Natural killer cell (primary cell): ENCODE results near the gene CCN5. TPM values are rescaled to one million over a fixed set of nuclear protein-coding genes. Genes with fewer than 3 reads are reported as not detected.

Experiments used
- ATAC-seq, 3 donors: fragments of 150-1000 bp in 2 of 3; fragments of 200-7000 bp in 1 of 3; cut with Tn5 transposase; 1 replicate in 1 of 3; 2 replicates in 2 of 3; pipeline ENCODE4 v1.10.0; 2021; ENCODE audit warnings: mild to moderate bottlenecking in 2 of 3, moderate library complexity in 2 of 3
- DNase-seq, 2 donors: peaks; one replicate each; pipeline versions ENCODE4 v3.0.0 to v3.0.0-alpha.2; 2013 to 2021; ENCODE audit warnings: mixed read lengths in 1 of 2
- H3K27ac ChIP-seq: one replicate; pipeline ENCODE4 v1.5.1; 2013; ENCODE audit warnings: mild to moderate bottlenecking, low read length
- H3K27me3 ChIP-seq: one replicate; pipeline ENCODE4 v1.6.1; 2013; ENCODE audit warnings: low read length; ENCODE audit not compliant: control insufficient read depth, insufficient read depth
- H3K36me3 ChIP-seq: one replicate; pipeline ENCODE4 v1.6.1; 2013; ENCODE audit warnings: low read length; ENCODE audit not compliant: control insufficient read depth, insufficient read depth
- H3K4me1 ChIP-seq: one replicate; pipeline ENCODE4 v1.6.1; 2013; ENCODE audit warnings: low read length; ENCODE audit not compliant: control insufficient read depth, insufficient read depth
- H3K4me3 ChIP-seq: one replicate; pipeline ENCODE4 v1.5.1; 2013; ENCODE audit warnings: low read length
- H3K9me3 ChIP-seq: one replicate; pipeline ENCODE4 v1.6.1; 2013; ENCODE audit warnings: low read length; ENCODE audit not compliant: control insufficient read depth, insufficient read depth
- H3K27ac Mint-ChIP-seq, 2 donors: one replicate each; pipeline ENCODE4 v1.8.0; 2022; ENCODE audit warnings: mild to moderate bottlenecking in 2 of 2, mixed read lengths in 2 of 2, moderate library complexity in 1 of 2
- H3K27me3 Mint-ChIP-seq, 2 donors: one replicate each; pipeline ENCODE4 v1.8.0; 2022; ENCODE audit warnings: low read depth in 2 of 2, mixed read lengths in 2 of 2
- H3K36me3 Mint-ChIP-seq: one replicate; pipeline ENCODE4 v1.8.0; 2022; ENCODE audit warnings: mixed read lengths
- H3K4me1 Mint-ChIP-seq, 2 donors: one replicate each; pipeline ENCODE4 v1.8.0; 2022; ENCODE audit warnings: mixed read lengths in 2 of 2
- H3K4me3 Mint-ChIP-seq: one replicate; pipeline ENCODE4 v1.8.0; 2022; ENCODE audit warnings: mild to moderate bottlenecking, moderate library complexity, mixed read lengths
- H3K9me3 Mint-ChIP-seq, 2 donors: one replicate each; pipeline ENCODE4 v1.8.0; 2022; ENCODE audit warnings: mixed read lengths in 2 of 2
- CTCF ChIP-seq: fragments of 200-600 bp; IDR thresholded peaks from one replicate; pipeline ENCODE4 v1.8.0; 2022; ENCODE audit warnings: antibody characterized with exemption
- WGBS: methylation state at CpG from one replicate; pipeline ENCODE4 v1.1.7; 2013; ENCODE audit warnings: missing lambda C conversion rate; ENCODE audit not compliant: insufficient coverage; 5-methylcytosine and 5-hydroxymethylcytosine counted together
- intact Hi-C: fragments of 100-400 bp; cut with micrococcal nuclease; formaldehyde crosslinking; loops from one replicate; pipeline ENCODE4 v1.14.2; 2022
- total RNA-seq, 4 donors: library from RNA; stranded (reverse); fragments of 120-200 nt in 1 of 4; gene quantifications; one replicate each; pipeline versions ENCODE4 v1.2.3 to v1.2.4, GENCODE V29; 2013 to 2022

CCN5 gene
- total RNA-seq, 3 donors from 2014 or later (not counting 1 experiment from before 2014, with no cell fraction given), result not detected

GRCh38 chr20:44723798-44724362 is 8.7 kb downstream of the CCN5 start:
- no peak overlapping the region for H3K4me3 Mint-ChIP-seq
- no peaks in the 10 kb centered on the region for H3K36me3 ChIP-seq
- H3K27ac ChIP-seq, result no peak overlapping the region
- peaks cover 0 to 10% of the 10 kb centered on the region in 2 donors for H3K4me1 Mint-ChIP-seq
- ATAC-seq (no peak), DNase-seq (no peak)
- H3K36me3 Mint-ChIP-seq, result no peaks in the 10 kb centered on the region
- intact Hi-C loops, result no loop called here
- 86% methylated on average over 7 of the region's 9 CpGs for WGBS
- H3K9me3 Mint-ChIP-seq, result no peaks in the 10 kb centered on the region
- H3K27me3 ChIP-seq, result no peaks in the 10 kb centered on the region
- no peaks in the 10 kb centered on the region for H3K9me3 ChIP-seq
- H3K27ac Mint-ChIP-seq, result no peak overlapping the region
- H3K27me3 Mint-ChIP-seq, result peaks cover 0 to 10% of the 10 kb centered on the region in 2 donors
- no peak for TF ChIP-seq CTCF
- no peak overlapping the region for H3K4me3 ChIP-seq
- no peaks in the 10 kb centered on the region for H3K4me1 ChIP-seq

GRCh38 chr20:44724423-44725091 is 9.4 kb downstream of the CCN5 start:
- H3K9me3 ChIP-seq, result no peaks in the 10 kb centered on the region
- no peak for TF ChIP-seq CTCF
- Mint-ChIP-seq H3K27me3 (peaks cover 0 to 13% of the 10 kb centered on the region in 2 donors), H3K27ac (no peak overlapping the region), H3K36me3 (no peaks in the 10 kb centered on the region), H3K4me3 (no peak overlapping the region), H3K4me1 (peaks cover 0 to 10% of the 10 kb centered on the region in 2 donors), H3K9me3 (no peaks in the 10 kb centered on the region)
- no peak overlapping the region for H3K27ac ChIP-seq
- H3K4me3 ChIP-seq, result no peak overlapping the region
- H3K27me3 ChIP-seq, result no peaks in the 10 kb centered on the region
- no peaks in the 10 kb centered on the region for H3K36me3 ChIP-seq
- 92% methylated on average over 26 of the region's 26 CpGs for WGBS
- intact Hi-C loops, result no loop called here
- no peaks in the 10 kb centered on the region for H3K4me1 ChIP-seq
- ATAC-seq (no peak), DNase-seq (no peak)

GRCh38 chr20:44725837-44726236 is 10.7 kb downstream of the CCN5 start:
- WGBS, result 83% methylated on average over 4 of the region's 5 CpGs
- Mint-ChIP-seq H3K27me3 (peaks cover 0 to 13% of the 10 kb centered on the region in 2 donors), H3K9me3 (no peaks in the 10 kb centered on the region), H3K4me1 (peaks cover 0 to 2% of the 10 kb centered on the region in 2 donors), H3K36me3 (no peaks in the 10 kb centered on the region), H3K27ac (no peak overlapping the region), H3K4me3 (no peak overlapping the region)
- no peak for ATAC-seq
- no peaks in the 10 kb centered on the region for H3K4me1 ChIP-seq
- no peak overlapping the region for H3K4me3 ChIP-seq
- no peaks in the 10 kb centered on the region for H3K36me3 ChIP-seq
- H3K27me3 ChIP-seq, result no peaks in the 10 kb centered on the region
- no peak for TF ChIP-seq CTCF
- no peak for DNase-seq
- no peaks in the 10 kb centered on the region for H3K9me3 ChIP-seq
- intact Hi-C loops, result no loop called here
- H3K27ac ChIP-seq, result no peak overlapping the region

DNA sequence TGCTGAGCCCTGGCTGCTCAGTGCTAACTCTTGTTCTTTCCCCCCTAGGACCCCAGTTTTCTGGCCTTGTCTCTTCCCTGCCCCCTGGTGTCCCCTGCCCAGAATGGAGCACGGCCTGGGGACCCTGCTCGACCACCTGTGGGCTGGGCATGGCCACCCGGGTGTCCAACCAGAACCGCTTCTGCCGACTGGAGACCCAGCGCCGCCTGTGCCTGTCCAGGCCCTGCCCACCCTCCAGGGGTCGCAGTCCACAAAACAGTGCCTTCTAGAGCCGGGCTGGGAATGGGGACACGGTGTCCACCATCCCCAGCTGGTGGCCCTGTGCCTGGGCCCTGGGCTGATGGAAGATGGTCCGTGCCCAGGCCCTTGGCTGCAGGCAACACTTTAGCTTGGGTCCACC is 11.9 kb downstream of the CCN5 start:
- H3K4me1 Mint-ChIP-seq, result no peaks in the 10 kb centered on the region
- intact Hi-C loops, result no loop called here
- H3K27ac ChIP-seq, result no peak overlapping the region
- no peak overlapping the region for H3K4me3 ChIP-seq
- TF ChIP-seq CTCF, result no peak
- H3K4me3 Mint-ChIP-seq, result no peak overlapping the region
- peaks cover 0 to 13% of the 10 kb centered on the region in 2 donors for H3K27me3 Mint-ChIP-seq
- DNase-seq, result no peak
- WGBS, result 94% methylated on average over 11 of the region's 11 CpGs
- H3K27me3 ChIP-seq, result no peaks in the 10 kb centered on the region
- H3K9me3 ChIP-seq, result no peaks in the 10 kb centered on the region
- no peaks in the 10 kb centered on the region for H3K4me1 ChIP-seq
- ATAC-seq, result no peak
- no peaks in the 10 kb centered on the region for H3K36me3 Mint-ChIP-seq
- H3K36me3 ChIP-seq, result no peaks in the 10 kb centered on the region
- no peak overlapping the region for H3K27ac Mint-ChIP-seq
- H3K9me3 Mint-ChIP-seq, result no peaks in the 10 kb centered on the region
